Trophoblast cell (in vitro differentiated cells and primary cell): ENCODE results near the gene BET1.

ENCODE experiments used
- DNase-seq, 2 donors: peaks; one replicate each; pipeline ENCODE4 v3.0.0-alpha.2; 2016
- H2AFZ ChIP-seq: 2 replicates; pipeline ENCODE4 v1.6.1; 2013; ENCODE audit warnings: low read length, moderate library complexity, mild to moderate bottlenecking; ENCODE audit not compliant: insufficient read depth, poor library complexity
- H2AK5ac ChIP-seq: 2 replicates; pipeline ENCODE4 v1.6.1; 2013; ENCODE audit warnings: mild to moderate bottlenecking, low read length
- H2BK120ac ChIP-seq: 2 replicates; pipeline ENCODE4 v1.6.1; 2013; ENCODE audit warnings: low read length, mild to moderate bottlenecking, moderate library complexity; ENCODE audit not compliant: insufficient read depth, poor library complexity
- H2BK12ac ChIP-seq: 2 replicates; pipeline ENCODE4 v1.6.1; 2013; ENCODE audit warnings: mild to moderate bottlenecking, low read length, moderate library complexity
- H2BK5ac ChIP-seq: 2 replicates; pipeline ENCODE4 v1.6.1; 2013; ENCODE audit warnings: low read length, low read depth, moderate library complexity, mild to moderate bottlenecking; ENCODE audit not compliant: poor library complexity
- H3K14ac ChIP-seq: 2 replicates; pipeline ENCODE4 v1.6.1; 2013; ENCODE audit warnings: mild to moderate bottlenecking, low read length
- H3K18ac ChIP-seq: 2 replicates; pipeline ENCODE4 v1.6.1; 2013; ENCODE audit warnings: mild to moderate bottlenecking, low read length
- H3K23ac ChIP-seq: 2 replicates; pipeline ENCODE4 v1.6.1; 2013; ENCODE audit warnings: low read length
- H3K27ac ChIP-seq: 2 replicates; pipeline ENCODE4 v1.5.1; 2013; ENCODE audit warnings: low read depth, mild to moderate bottlenecking, inconsistent platforms, low read length, moderate library complexity
- H3K27me3 ChIP-seq: 2 replicates; pipeline ENCODE4 v1.6.1; 2013; ENCODE audit warnings: inconsistent platforms, mild to moderate bottlenecking, low read length, moderate library complexity; ENCODE audit not compliant: insufficient read depth
- H3K36me3 ChIP-seq, 2 experiments: 1 replicate in 1 of 2; 2 replicates in 1 of 2; pipeline ENCODE4 v1.6.1; 2013; ENCODE audit warnings: low read length in 2 of 2, mild to moderate bottlenecking in 2 of 2, moderate library complexity in 1 of 2; ENCODE audit not compliant: insufficient read depth in 2 of 2, control insufficient read depth in 1 of 2
- H3K4ac ChIP-seq: 2 replicates; pipeline ENCODE4 v1.6.1; 2013; ENCODE audit warnings: low read depth, mild to moderate bottlenecking, low read length, moderate library complexity
- H3K4me1 ChIP-seq, 2 experiments: 1 replicate in 1 of 2; 2 replicates in 1 of 2; pipeline ENCODE4 v1.6.1; 2013; ENCODE audit warnings: low read length in 2 of 2, mild to moderate bottlenecking in 2 of 2, moderate library complexity in 1 of 2; ENCODE audit not compliant: insufficient read depth in 2 of 2, control insufficient read depth in 1 of 2
- H3K4me2 ChIP-seq: 2 replicates; pipeline ENCODE4 v1.6.1; 2013; ENCODE audit warnings: inconsistent platforms, mild to moderate bottlenecking, low read length, moderate library complexity
- H3K4me3 ChIP-seq: 2 replicates; pipeline ENCODE4 v1.5.1; 2013; ENCODE audit warnings: mild to moderate bottlenecking, low read depth, low read length, inconsistent platforms
- H3K79me1 ChIP-seq: one replicate; pipeline ENCODE4 v1.6.1; 2013; ENCODE audit warnings: low read length
- H3K79me2 ChIP-seq: 2 replicates; pipeline ENCODE4 v1.6.1; 2013; ENCODE audit warnings: low read length, mild to moderate bottlenecking; ENCODE audit not compliant: control insufficient read depth, insufficient read depth, poor library complexity
- H3K9ac ChIP-seq: 2 replicates; pipeline ENCODE4 v1.6.1; 2013; ENCODE audit warnings: mild to moderate bottlenecking, low read length
- H3K9me3 ChIP-seq: 2 replicates; pipeline ENCODE4 v1.6.1; 2013; ENCODE audit warnings: low read depth, mild to moderate bottlenecking, control low read depth, inconsistent platforms, low read length; ENCODE audit not compliant: insufficient read depth
- H4K12ac ChIP-seq: 2 replicates; pipeline ENCODE4 v1.6.1; 2013; ENCODE audit warnings: low read depth, mild to moderate bottlenecking, low read length, moderate library complexity
- H4K8ac ChIP-seq: 2 replicates; pipeline ENCODE4 v1.6.1; 2013; ENCODE audit warnings: low read depth, mild to moderate bottlenecking, low read length, moderate library complexity
- H4K91ac ChIP-seq: one replicate; pipeline ENCODE4 v1.6.1; 2013; ENCODE audit warnings: low read depth, mild to moderate bottlenecking, low read length, moderate library complexity
- WGBS: extraction: QIAGEN DNeasy Blood & Tissue Kit; methylation state at CpG from one replicate; pipeline ENCODE4 v1.1.7; 2013; ENCODE audit warnings: missing lambda C conversion rate; ENCODE audit not compliant: insufficient read length, insufficient coverage; ENCODE audit errors: extremely low coverage; 5-methylcytosine and 5-hydroxymethylcytosine counted together

BET1 gene

GRCh38 chr7:93945756-93946535 lies 58.2 kb downstream of the BET1 start:
- Histone ChIP-seq H2AFZ (no peak overlapping the region), H3K4me3 (no peak overlapping the region), H4K91ac (no peak overlapping the region), H2BK120ac (no peak overlapping the region), H2AK5ac (no peak overlapping the region), H3K23ac (no peak overlapping the region), H2BK5ac (no peak overlapping the region), H3K9me3 (no peaks in the 10 kb centered on the region), H3K4me2 (no peak overlapping the region), H3K79me1 (peaks cover 3% of the 10 kb centered on the region), H3K36me3 (no peaks in the 10 kb centered on the region), H3K27ac (no peak overlapping the region), H3K14ac (no peak overlapping the region), H3K9ac (no peak overlapping the region), H3K79me2 (no peaks in the 10 kb centered on the region), H3K4ac (no peak overlapping the region), H3K27me3 (no peaks in the 10 kb centered on the region), H2BK12ac (no peak overlapping the region), H3K18ac (no peak overlapping the region), H4K12ac (no peak overlapping the region), H4K8ac (no peak overlapping the region), H3K4me1 (peaks cover 0 to 2% of the 10 kb centered on the region in 2 experiments)
- no CpG with 5 or more reads among the region's 5 CpGs for WGBS
- peak in 1 of 2 donors; percentile 31 for DNase-seq

- Histone ChIP-seq H4K8ac (no peak overlapping the region), H2AFZ (no peak overlapping the region), H3K4ac (no peak overlapping the region), H3K23ac (no peak overlapping the region), H2BK120ac (no peak overlapping the region), H3K14ac (no peak overlapping the region), H2BK12ac (no peak overlapping the region), H3K4me1 (peaks cover 0 to 2% of the 10 kb centered on the region in 2 experiments), H3K36me3 (no peaks in the 10 kb centered on the region), H3K27ac (no peak overlapping the region), H3K27me3 (no peaks in the 10 kb centered on the region), H3K4me2 (no peak overlapping the region), H2AK5ac (no peak overlapping the region), H3K4me3 (no peak overlapping the region), H3K79me1 (peaks cover 3% of the 10 kb centered on the region), H4K12ac (no peak overlapping the region), H3K79me2 (no peaks in the 10 kb centered on the region), H2BK5ac (no peak overlapping the region), H4K91ac (no peak overlapping the region), H3K9me3 (no peaks in the 10 kb centered on the region), H3K9ac (no peak overlapping the region), H3K18ac (no peak overlapping the region)
- DNase-seq, result no peak
- no CpG with 5 or more reads among the region's 3 CpGs for WGBS
Observed at GRCh38 chr7:93945083-93945482, 59.1 kb downstream of the BET1 start.

DNA sequence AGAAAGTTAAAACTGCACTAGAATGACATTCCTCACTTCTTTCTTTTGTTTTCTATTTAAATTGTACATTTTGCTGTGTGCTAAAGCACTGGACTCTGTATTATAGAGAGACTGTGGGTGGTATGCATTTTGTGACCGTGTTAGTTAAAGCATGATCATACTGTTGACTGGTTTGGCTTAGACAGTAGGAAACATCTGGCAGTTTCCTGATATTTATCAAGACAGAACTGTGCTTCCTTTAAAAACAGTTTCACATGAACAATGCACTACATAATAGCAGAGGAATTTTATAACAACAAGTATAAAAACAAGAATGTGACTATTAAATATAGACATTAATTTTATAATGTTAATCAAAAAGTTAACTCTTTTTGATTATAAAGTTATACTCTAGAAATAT lies 59.5 kb downstream of the BET1 start:
- no peak overlapping the region for H3K4ac ChIP-seq
- H3K4me1 ChIP-seq, result peaks cover 0 to 2% of the 10 kb centered on the region in 2 experiments
- H4K8ac ChIP-seq, result no peak overlapping the region
- no peak overlapping the region for H3K4me2 ChIP-seq
- H4K91ac ChIP-seq, result no peak overlapping the region
- no peak overlapping the region for H2BK120ac ChIP-seq
- no peak overlapping the region for H3K27ac ChIP-seq
- no peaks in the 10 kb centered on the region for H3K9me3 ChIP-seq
- no peak overlapping the region for H3K9ac ChIP-seq
- no peak overlapping the region for H3K4me3 ChIP-seq
- no peak overlapping the region for H3K14ac ChIP-seq
- H3K79me1 ChIP-seq, result peaks cover 3% of the 10 kb centered on the region
- H3K79me2 ChIP-seq, result no peaks in the 10 kb centered on the region
- no peak overlapping the region for H2BK5ac ChIP-seq
- H2AK5ac ChIP-seq, result no peak overlapping the region
- H3K18ac ChIP-seq, result no peak overlapping the region
- no peak overlapping the region for H3K23ac ChIP-seq
- H4K12ac ChIP-seq, result no peak overlapping the region
- WGBS, result no CpG with 5 or more reads among the region's 1 CpG
- H2AFZ ChIP-seq, result no peak overlapping the region
- H3K27me3 ChIP-seq, result no peaks in the 10 kb centered on the region
- no peak for DNase-seq
- no peak overlapping the region for H2BK12ac ChIP-seq
- no peaks in the 10 kb centered on the region for H3K36me3 ChIP-seq

- Histone ChIP-seq H3K79me2 (no peaks in the 10 kb centered on the region), H4K91ac (no peak overlapping the region), H2AK5ac (no peak overlapping the region), H2BK5ac (no peak overlapping the region), H3K9ac (no peak overlapping the region), H3K4me2 (no peak overlapping the region), H3K9me3 (no peaks in the 10 kb centered on the region), H4K12ac (no peak overlapping the region), H2AFZ (no peak overlapping the region), H3K18ac (no peak overlapping the region), H4K8ac (no peak overlapping the region), H2BK12ac (no peak overlapping the region), H2BK120ac (no peak overlapping the region), H3K4me3 (no peak overlapping the region), H3K23ac (no peak overlapping the region), H3K79me1 (peaks cover 3% of the 10 kb centered on the region), H3K27ac (no peak overlapping the region), H3K27me3 (no peaks in the 10 kb centered on the region), H3K4me1 (peaks cover 0 to 2% of the 10 kb centered on the region in 2 experiments), H3K36me3 (no peaks in the 10 kb centered on the region), H3K14ac (no peak overlapping the region), H3K4ac (no peak overlapping the region)
- no peak for DNase-seq
- no CpG with 5 or more reads among the region's 4 CpGs for WGBS
Observed at GRCh38 chr7:93943816-93944540, 60.2 kb downstream of the BET1 start.
